ENCODE measurements around the gene NAB1. TPM values are rescaled to one million over a fixed set of nuclear protein-coding genes. Genes with fewer than 3 reads are reported as not detected.

Gene NAB1
- polyA plus RNA-seq, 1 of the 3 experiments (the other 2 are of a cell fraction) = 9.7 TPM

- POLR2A ChIA-PET = no interaction called here
Measured at GRCh38 chr2:190679391-190679790, 30.5 kb downstream of the NAB1 start.

GRCh38 chr2:190679813-190680591 is 31.1 kb downstream of the NAB1 start:
- Histone ChIP-seq H3K4me1 (ENCODE audit: control insufficient read depth in 1 of 2, insufficient read depth in 2 of 2, low read depth in 1 of 2, low read length in 1 of 2) (peaks cover 0 to 19% of the 10 kb centered on the region in 2 experiments; a peak in 2 of 4 replicates), H3K9me2 (no peaks in the 10 kb centered on the region), H3K27ac (ENCODE audit: low read depth in 2 of 2, low read length in 1 of 2) (no peak overlapping the region), H3K4me2 (no peak overlapping the region), H3F3A (replicated peaks; ENCODE audit: insufficient read depth) (no peaks in the 10 kb centered on the region), H4K20me1 (ENCODE audit: insufficient read depth) (no peaks in the 10 kb centered on the region), H3K4me3 (ENCODE audit: low read depth in 2 of 2, low read length in 1 of 2) (no peak overlapping the region), H3K27me3 (ENCODE audit: insufficient read depth) (no peaks in the 10 kb centered on the region), H2AFZ (ENCODE audit: low read depth) (no peak overlapping the region), H3K9ac (no peak overlapping the region), H3K79me2 (ENCODE audit: insufficient read depth) (no peaks in the 10 kb centered on the region), H3K9me3 (no peaks in the 10 kb centered on the region), H3K36me3 (replicated peaks in 1 of 2; ENCODE audit: control insufficient read depth in 1 of 2, insufficient read depth in 2 of 2, low read length in 1 of 2) (peaks cover 14 to 36% of the 10 kb centered on the region in 2 experiments)
- TF ChIP-seq SMC3 (IDR thresholded peaks at IDR 0.05; ENCODE audit: low read depth, low read length) (peak; percentile 35; the same call in 1 of the 2 replicates), RAD21 (IDR thresholded peaks at IDR 0.05; ENCODE audit: low read length) (peak; percentile 58), POLR2AphosphoS5 (IDR thresholded peaks at IDR 0.05; ENCODE audit: low read depth, low read length) (no peak), CTCF (IDR thresholded peaks at IDR 0.05) (peak; percentile 55)
- WGBS (ENCODE audit: low lambda C conversion rate) = 89% methylated on average over 12 of the region's 12 CpGs
- POLR2A ChIA-PET = no interaction called here
- peak; percentile 42 for DNase-seq
- CTCF ChIA-PET = interaction anchor here (0.6 to 1.7 kb wide), 13 partner anchors 9 to 167 kb away, joined by 3 to 6 read pairs (median 4); no protein-coding TSS in a partner anchor

More at GRCh38 chr2:190679391-190679790, 30.5 kb downstream of the NAB1 start:
- WGBS (ENCODE audit: low lambda C conversion rate) = 97% methylated on average over 1 of the region's 1 CpG
- CTCF ChIA-PET = interaction anchor here (0.6 to 1.6 kb wide), 6 partner anchors 13 to 126 kb away, joined by 3 to 6 read pairs (median 4); no protein-coding TSS in a partner anchor
- Histone ChIP-seq H3K4me2 (no peak overlapping the region), H3K36me3 (replicated peaks in 1 of 2; ENCODE audit: control insufficient read depth in 1 of 2, insufficient read depth in 2 of 2, low read length in 1 of 2) (peaks cover 13 to 39% of the 10 kb centered on the region in 2 experiments), H3K9me3 (no peaks in the 10 kb centered on the region), H3K9ac (no peak overlapping the region), H3K27me3 (ENCODE audit: insufficient read depth) (no peaks in the 10 kb centered on the region), H4K20me1 (ENCODE audit: insufficient read depth) (no peaks in the 10 kb centered on the region), H3K4me3 (ENCODE audit: low read depth in 2 of 2, low read length in 1 of 2) (no peak overlapping the region), H3K79me2 (ENCODE audit: insufficient read depth) (no peaks in the 10 kb centered on the region), H2AFZ (ENCODE audit: low read depth) (no peak overlapping the region), H3K9me2 (no peaks in the 10 kb centered on the region), H3K27ac (ENCODE audit: low read depth in 2 of 2, low read length in 1 of 2) (no peak overlapping the region), H3F3A (replicated peaks; ENCODE audit: insufficient read depth) (no peaks in the 10 kb centered on the region), H3K4me1 (ENCODE audit: control insufficient read depth in 1 of 2, insufficient read depth in 2 of 2, low read depth in 1 of 2, low read length in 1 of 2) (peaks cover 0 to 19% of the 10 kb centered on the region in 2 experiments; a peak in 2 of 4 replicates)
- no peak for TF ChIP-seq RAD21 (IDR thresholded peaks at IDR 0.05; ENCODE audit: low read length)
- DNase-seq = no peak

- Histone ChIP-seq H3K79me2 (ENCODE audit: insufficient read depth) (no peaks in the 10 kb centered on the region), H4K20me1 (ENCODE audit: insufficient read depth) (no peaks in the 10 kb centered on the region), H3K4me3 (ENCODE audit: low read depth in 2 of 2, low read length in 1 of 2) (no peak overlapping the region), H3K36me3 (replicated peaks in 1 of 2; ENCODE audit: control insufficient read depth in 1 of 2, insufficient read depth in 2 of 2, low read length in 1 of 2) (peaks cover 28 to 47% of the 10 kb centered on the region in 2 experiments), H3F3A (replicated peaks; ENCODE audit: insufficient read depth) (no peaks in the 10 kb centered on the region), H3K9ac (no peak overlapping the region), H3K9me2 (no peaks in the 10 kb centered on the region), H3K4me2 (no peak overlapping the region), H3K27me3 (ENCODE audit: insufficient read depth) (no peaks in the 10 kb centered on the region), H3K27ac (ENCODE audit: low read depth in 2 of 2, low read length in 1 of 2) (no peak overlapping the region), H2AFZ (ENCODE audit: low read depth) (no peak overlapping the region), H3K9me3 (no peaks in the 10 kb centered on the region), H3K4me1 (ENCODE audit: control insufficient read depth in 1 of 2, insufficient read depth in 2 of 2, low read depth in 1 of 2, low read length in 1 of 2) (peaks cover 0 to 13% of the 10 kb centered on the region in 2 experiments; a peak in 2 of 4 replicates)
- WGBS (ENCODE audit: low lambda C conversion rate) = 82% methylated on average over 5 of the region's 5 CpGs
- POLR2A ChIA-PET = no interaction called here
- CTCF ChIA-PET = interaction anchor here (1.7 kb wide), 1 partner anchor 21 kb away, joined by 3 read pairs; no protein-coding TSS in a partner anchor
- no peak for DNase-seq
- no peak for TF ChIP-seq FOXJ3 (CRISPR knock-in tag; IDR thresholded peaks at IDR 0.05)
- TF ChIP-seq SMC3 (IDR thresholded peaks at IDR 0.05; ENCODE audit: low read depth, low read length) = no peak
- TF ChIP-seq EZH2phosphoT487 (IDR thresholded peaks at IDR 0.05; ENCODE audit: borderline replicate concordance, low read depth) = no peak
- no peak for TF ChIP-seq RFX5 (IDR thresholded peaks at IDR 0.05; ENCODE audit: low read length)
- no peak for TF ChIP-seq MAX (IDR thresholded peaks at IDR 0.05; ENCODE audit: low read depth)
- no peak for TF ChIP-seq TAF1 (IDR thresholded peaks at IDR 0.05; ENCODE audit: borderline replicate concordance, low read depth, low read length)
- no peak for TF ChIP-seq RAD21 (IDR thresholded peaks at IDR 0.05; ENCODE audit: low read length)
Measured at GRCh38 chr2:190682168-190682567, 33.3 kb downstream of the NAB1 start.

Data from SK-N-SH (cell line).